H1 (cell line): ENCODE measurements around the gene CTPS1. TPM values are rescaled to one million over a fixed set of nuclear protein-coding genes. Genes with fewer than 3 reads are reported as not detected.

Experiments used
- CTCF ChIA-PET: fragments of 300-600 bp; sonication (Branson Sonifier 250); formaldehyde crosslinking; loops from one replicate; lab custom pipeline; 2021; ENCODE audit not compliant: partially characterized antibody; lab: Charles Lee
- POLR2A ChIA-PET: fragments of 300-600 bp; sonication (Branson Sonifier 250); formaldehyde crosslinking; loops from one replicate; lab custom pipeline; 2021; ENCODE audit warnings: inconsistent platforms; ENCODE audit not compliant: partially characterized antibody; lab: Charles Lee
- DNase-seq, 2 experiments: peaks; one replicate each; pipeline versions ENCODE4 v3.0.0 to v3.0.0-alpha.2; 2010 to 2022; ENCODE audit warnings: low spot score in 2 of 2, low read depth in 1 of 2, mixed read lengths in 1 of 2
- FAIRE-seq: peaks from 2 replicates; lab custom pipeline; 2011; peaks lifted over from hg19 to GRCh38; lab: Jason Lieb, UNC
- H2AFZ ChIP-seq: 2 replicates; pipeline ENCODE4 v1.8.1; 2012; ENCODE audit warnings: low read length, inconsistent platforms
- H2AK5ac ChIP-seq: 2 replicates; pipeline ENCODE4 v1.6.1; 2013; ENCODE audit warnings: low read depth, low read length
- H2BK120ac ChIP-seq: replicated peaks from 2 replicates; pipeline ENCODE3; 2013; ENCODE audit warnings: low read depth, low read length, inconsistent platforms
- H2BK12ac ChIP-seq: 2 replicates; pipeline ENCODE4 v1.6.1; 2013; ENCODE audit warnings: low read depth, low read length
- H2BK15ac ChIP-seq: 2 replicates; pipeline ENCODE4 v1.6.1; 2013; ENCODE audit warnings: low read length
- H2BK20ac ChIP-seq: 2 replicates; pipeline ENCODE4 v1.6.1; 2013; ENCODE audit warnings: low read length
- H2BK5ac ChIP-seq: 2 replicates; pipeline ENCODE4 v1.6.1; 2013; ENCODE audit warnings: low read depth, low read length
- H3K14ac ChIP-seq: 2 replicates; pipeline ENCODE4 v1.6.1; 2013; ENCODE audit warnings: inconsistent platforms; ENCODE audit not compliant: insufficient read length
- H3K18ac ChIP-seq: 2 replicates; pipeline ENCODE4 v1.6.1; 2013; ENCODE audit warnings: low read length; ENCODE audit errors: extremely low read depth
- H3K23ac ChIP-seq: 2 replicates; pipeline ENCODE4 v1.6.1; 2013; ENCODE audit warnings: inconsistent platforms; ENCODE audit not compliant: insufficient read length
- H3K23me2 ChIP-seq: 2 replicates; pipeline ENCODE4 v1.6.1; 2013; ENCODE audit warnings: low read depth, low read length
- H3K27ac ChIP-seq: 2 replicates; pipeline ENCODE4 v1.6.1; 2011; ENCODE audit warnings: low read depth, low read length, inconsistent platforms
- H3K27me3 ChIP-seq, 4 experiments: replicated peaks in 1 of 4; 1 replicate in 1 of 4; 2 replicates in 3 of 4; pipeline versions ENCODE4 v1.6.1 to v1.8.1; 2011 to 2013; ENCODE audit warnings: low read length in 3 of 4, mild to moderate bottlenecking in 3 of 4, inconsistent platforms in 2 of 4, mixed read lengths in 2 of 4, moderate library complexity in 1 of 4; ENCODE audit not compliant: control insufficient read depth in 3 of 4, insufficient read depth in 3 of 4; ENCODE audit errors: extremely low read depth in 1 of 4
- H3K36me3 ChIP-seq, 4 experiments: 2 replicates each; pipeline versions ENCODE4 v1.6.1 to v1.8.1; 2011 to 2013; ENCODE audit warnings: mild to moderate bottlenecking in 4 of 4, low read length in 3 of 4, moderate library complexity in 2 of 4, control low read depth in 1 of 4, inconsistent platforms in 1 of 4; ENCODE audit not compliant: insufficient read depth in 4 of 4, control insufficient read depth in 2 of 4
- H3K4ac ChIP-seq: replicated peaks from 2 replicates; pipeline ENCODE3; 2013; ENCODE audit warnings: low read length, low read depth, mixed read lengths, inconsistent platforms; ENCODE audit not compliant: insufficient read length
- H3K4me1 ChIP-seq, 4 experiments: replicated peaks in 1 of 4; 1 replicate in 1 of 4; 2 replicates in 3 of 4; pipeline versions ENCODE4 v1.6.1 to v1.8.1; 2011 to 2013; ENCODE audit warnings: low read length in 3 of 4, inconsistent platforms in 2 of 4, mixed read lengths in 1 of 4; ENCODE audit not compliant: insufficient read depth in 4 of 4, control insufficient read depth in 3 of 4
- H3K4me2 ChIP-seq, 2 experiments: 2 replicates each; pipeline versions ENCODE4 v1.6.1 to v1.8.1; 2011 to 2013; ENCODE audit warnings: low read depth in 2 of 2, low read length in 2 of 2, control low read depth in 1 of 2, inconsistent platforms in 1 of 2, mild to moderate bottlenecking in 1 of 2; ENCODE audit not compliant: insufficient read depth in 1 of 2
- H3K4me3 ChIP-seq, 4 experiments: fragments of 200-600, 300-600 bp in 1 of 4; sonication (generic), shearing (Covaris generic), sonication (Bioruptor Twin) in 1 of 4; 2 replicates each; pipeline versions ENCODE4 v1.5.1 to v1.8.1; 2011 to 2016; ENCODE audit warnings: low read length in 4 of 4, low read depth in 3 of 4, control low read depth in 2 of 4, inconsistent platforms in 2 of 4, mild to moderate bottlenecking in 2 of 4, mixed read lengths in 1 of 4, moderate library complexity in 1 of 4; ENCODE audit not compliant: insufficient read depth in 2 of 4; ENCODE audit errors: extremely low read depth in 1 of 4
- H3K56ac ChIP-seq: replicated peaks from 2 replicates; pipeline ENCODE3; 2013; ENCODE audit warnings: low read depth, mild to moderate bottlenecking, mixed read lengths, low read length, inconsistent platforms; ENCODE audit not compliant: insufficient read length
- H3K79me1 ChIP-seq: 2 replicates; pipeline ENCODE4 v1.6.1; 2013; ENCODE audit warnings: low read depth, low read length, control low read depth
- H3K79me2 ChIP-seq, 2 experiments: 2 replicates each; pipeline versions ENCODE4 v1.6.1 to v1.8.1; 2012 to 2013; ENCODE audit warnings: low read length in 2 of 2, mild to moderate bottlenecking in 2 of 2, inconsistent platforms in 1 of 2; ENCODE audit not compliant: insufficient read depth in 2 of 2, control insufficient read depth in 1 of 2
- H3K9ac ChIP-seq, 4 experiments: replicated peaks in 1 of 4; 1 replicate in 1 of 4; 2 replicates in 3 of 4; pipeline versions ENCODE4 v1.6.1 to v1.8.1; 2011 to 2013; ENCODE audit warnings: low read depth in 3 of 4, low read length in 3 of 4, control low read depth in 2 of 4, mild to moderate bottlenecking in 2 of 4, moderate library complexity in 2 of 4, inconsistent platforms in 1 of 4; ENCODE audit errors: extremely low read depth in 1 of 4
- H3K9me3 ChIP-seq, 2 experiments: 2 replicates each; pipeline versions ENCODE4 v1.6.1 to v1.8.1; 2012 to 2013; ENCODE audit warnings: mild to moderate bottlenecking in 2 of 2, moderate library complexity in 2 of 2, control low read depth in 1 of 2, inconsistent platforms in 1 of 2, low read depth in 1 of 2, low read length in 1 of 2, mixed read lengths in 1 of 2; ENCODE audit not compliant: insufficient read depth in 2 of 2
- H4K20me1 ChIP-seq, 2 experiments: replicated peaks in 1 of 2; 2 replicates each; pipeline versions ENCODE3 to v1.8.1; 2011 to 2013; ENCODE audit warnings: inconsistent platforms in 2 of 2, low read length in 2 of 2, mild to moderate bottlenecking in 1 of 2; ENCODE audit not compliant: insufficient read depth in 2 of 2, control insufficient read depth in 1 of 2
- H4K5ac ChIP-seq: 2 replicates; pipeline ENCODE4 v1.6.1; 2013; ENCODE audit warnings: low read length, low read depth, mixed read lengths, inconsistent platforms; ENCODE audit not compliant: insufficient read length
- H4K8ac ChIP-seq: 2 replicates; pipeline ENCODE4 v1.8.0; 2013; ENCODE audit warnings: mild to moderate bottlenecking, moderate library complexity, low read length, inconsistent platforms; ENCODE audit not compliant: insufficient read depth; ENCODE audit errors: extremely low read depth
- H4K91ac ChIP-seq: replicated peaks from 2 replicates; pipeline ENCODE3; 2013; ENCODE audit warnings: low read length, mixed read lengths, inconsistent platforms; ENCODE audit not compliant: insufficient read length
- CTCF ChIP-seq, 3 experiments: IDR thresholded peaks; 1 replicate in 2 of 3; 2 replicates in 1 of 3; pipeline versions ENCODE4 v1.5.1 to v1.6.1; 2011; ENCODE audit warnings: low read length in 3 of 3, mild to moderate bottlenecking in 3 of 3, inconsistent platforms in 2 of 3, low read depth in 1 of 3, moderate library complexity in 1 of 3; ENCODE audit not compliant: insufficient read depth in 1 of 3; ENCODE audit errors: control extremely low read depth in 1 of 3
- EZH2 ChIP-seq: fragments of 200-600 bp; sonication (generic); IDR thresholded peaks from 2 replicates; pipeline ENCODE4 v1.7.1; 2012; ENCODE audit warnings: low read depth, mild to moderate bottlenecking, moderate library complexity, low read length, inconsistent platforms; ENCODE audit not compliant: severe bottlenecking
- FOSL1 ChIP-seq: IDR thresholded peaks from 2 replicates; pipeline ENCODE4 v1.6.1; 2011; ENCODE audit warnings: mild to moderate bottlenecking, low read depth, low read length, moderate library complexity; ENCODE audit not compliant: insufficient read depth
- HDAC6 ChIP-seq: IDR thresholded peaks from one replicate; pipeline ENCODE4 v1.7.1; 2012; ENCODE audit warnings: low read depth, mild to moderate bottlenecking, inconsistent platforms, low read length, moderate library complexity
- NANOG ChIP-seq: IDR thresholded peaks from 2 replicates; pipeline ENCODE4 v1.6.1; 2011; ENCODE audit warnings: low read length, low read depth, mild to moderate bottlenecking, inconsistent platforms; ENCODE audit not compliant: insufficient read depth, poor library complexity, severe bottlenecking
- SAP30 ChIP-seq: fragments of 300-600 bp; sonication (generic); IDR thresholded peaks from 2 replicates; pipeline ENCODE4 v1.7.1; 2012; ENCODE audit warnings: low read length, moderate library complexity, mild to moderate bottlenecking, inconsistent platforms; ENCODE audit not compliant: insufficient read depth, insufficient replicate concordance
- SIRT6 ChIP-seq: IDR thresholded peaks from one replicate; pipeline ENCODE4 v1.7.1; 2012; ENCODE audit warnings: low read length, inconsistent platforms
- SP2 ChIP-seq: IDR thresholded peaks from 2 replicates; pipeline ENCODE4 v1.6.1; 2012; ENCODE audit warnings: mild to moderate bottlenecking, low read length, inconsistent platforms
- USF2 ChIP-seq: IDR thresholded peaks from 2 replicates; pipeline ENCODE4 v1.6.1; 2011; ENCODE audit warnings: low read length, improper control_type of control experiment
- WGBS, 2 experiments: shearing (Covaris generic) in 1 of 2; methylation state at CpG; one replicate each; pipeline versions ENCODE4 v1.1.6 to v1.1.7; 2013 to 2015; ENCODE audit warnings: low lambda C conversion rate in 2 of 2, mixed read lengths in 2 of 2, inconsistent platforms in 1 of 2, low coverage in 1 of 2, missing lambda C conversion rate in 1 of 2; ENCODE audit not compliant: insufficient replicate concordance in 2 of 2, insufficient coverage in 1 of 2, insufficient read length in 1 of 2; ENCODE audit errors: extremely low coverage in 1 of 2, missing lambda C conversion rate in 1 of 2; 5-methylcytosine and 5-hydroxymethylcytosine counted together
- polyA plus RNA-seq, 7 experiments: library from polyadenylated mRNA; depleted of rRNA in 3 of 7; stranded (reverse) in 5 of 7; unstranded in 2 of 7; fragments of >200 nt in 5 of 7; fragments of 200-250 nt in 2 of 7; gene quantifications; 1 replicate in 5 of 7; 2 replicates in 1 of 7; 4 replicates in 1 of 7; pipeline versions ENCODE4 v1.2.1 to v1.2.3, GENCODE V29; 2011 to 2013; ENCODE audit warnings: missing spikeins in 2 of 7, mixed read lengths in 2 of 7
- total RNA-seq: library from RNA; stranded (reverse); fragmentation: NEBNext Ultra II Directional; extraction: Animal tissue kit (Norgen Biotek cat#: 25700); gene quantifications from 2 replicates; pipeline ENCODE4 v1.2.1, GENCODE V29; 2021

CTPS1 gene
- total and polyA plus RNA-seq, 2 of the 8 experiments (the other 6 are each of a cell fraction or from before 2014, with no cell fraction given): 35.5 to 103 TPM

DNA sequence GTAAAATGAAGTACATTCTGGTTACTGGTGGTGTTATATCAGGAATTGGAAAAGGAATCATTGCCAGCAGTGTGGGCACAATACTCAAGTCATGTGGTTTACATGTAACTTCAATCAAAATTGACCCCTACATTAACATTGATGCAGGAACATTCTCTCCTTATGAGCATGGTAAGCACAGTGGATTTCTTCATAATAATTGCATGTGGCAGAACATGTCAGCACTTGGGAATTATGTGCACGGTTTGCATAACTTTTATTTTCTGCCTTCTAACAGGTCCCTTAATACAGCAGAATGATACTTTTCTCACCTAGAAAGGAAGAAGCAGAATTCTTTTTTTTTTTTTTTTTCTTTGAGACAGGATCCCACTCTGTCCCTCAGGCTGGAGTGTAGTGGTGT, 3.8 kb downstream of the CTPS1 start:
- Histone ChIP-seq H3K23me2 (peaks cover 13% of the 10 kb centered on the region; the same call in 1 of the 2 replicates), H3K4ac (no peak overlapping the region), H2BK15ac (no peak overlapping the region), H2BK120ac (no peak overlapping the region), H3K23ac (no peak overlapping the region), H2AFZ (no peak overlapping the region), H3K9me3 (no peaks in the 10 kb centered on the region), H3K4me2 (no peak overlapping the region), H4K20me1 (peaks cover 12 to 27% of the 10 kb centered on the region in 2 experiments), H2BK20ac (no peak overlapping the region), H3K4me1 (peaks cover 4 to 11% (median 6%) of the 10 kb centered on the region in 4 experiments; a peak in 5 of 7 replicates), H4K5ac (no peak overlapping the region), H3K27me3 (no peaks in the 10 kb centered on the region), H3K56ac (no peak overlapping the region), H2AK5ac (no peak overlapping the region), H2BK5ac (no peak overlapping the region), H4K8ac (no peak overlapping the region), H3K27ac (no peak overlapping the region), H3K14ac (no peak overlapping the region), H3K79me2 (peaks cover 17 to 61% of the 10 kb centered on the region in 2 experiments), H3K36me3 (peaks cover 29 to 52% (median 49%) of the 10 kb centered on the region in 4 experiments), H4K91ac (no peak overlapping the region), H3K18ac (no peak overlapping the region), H3K9ac (no peak overlapping the region), H3K79me1 (no peaks in the 10 kb centered on the region), H3K4me3 (no peak overlapping the region), H2BK12ac (no peak overlapping the region)
- no peak for DNase-seq
- POLR2A ChIA-PET: interaction anchor here (1.3 to 9.6 kb wide), 3 partner anchors 13 to 37 kb away, joined by 4 to 49 read pairs (median 5); no protein-coding TSS in a partner anchor
- no peak for FAIRE-seq
- WGBS, 2 experiments: 76% methylated on average over 1 of the region's 1 CpG; no CpG with 5 or more reads in 1 of the 2 experiments
- CTCF ChIA-PET: interaction anchor here (1.0 to 1.6 kb wide), 3 partner anchors 8 to 121 kb away, joined by 3 to 4 read pairs (median 4); no protein-coding TSS in a partner anchor
- TF ChIP-seq SP2 (no peak), SAP30 (no peak), HDAC6 (no peak), NANOG (no peak), USF2 (no peak), SIRT6 (no peak), CTCF (IDR thresholded peaks at IDR 0.05; ENCODE audit: control extremely low read depth in 1 of 3, insufficient read depth in 1 of 3, low read depth in 1 of 3, low read length in 3 of 3) (no peak), FOSL1 (no peak), EZH2 (no peak)
